ENCODE data around the gene VWA3A.

- TF ChIP-seq POLR2A (IDR thresholded peaks at IDR 0.05) (no peak), CTCF (IDR thresholded peaks at IDR 0.05) (no peak), EP300 (IDR thresholded peaks at IDR 0.05) (no peak)
Observed at GRCh38 chr16:22161999-22162655, 69.8 kb downstream of the VWA3A start, which contains the start of gene SDR42E2.

Measured in gastroesophageal sphincter (tissue), 3 donors.